Progenitor cell of endocrine pancreas (in vitro differentiated cells): ENCODE data around the gene CARS2. TPM values are rescaled to one million over a fixed set of nuclear protein-coding genes. Genes with fewer than 3 reads are reported as not detected.

Source experiments
- DNase-seq: peaks from one replicate; pipeline ENCODE4 v3.0.0; 2021; ENCODE audit warnings: low spot score; ENCODE audit not compliant: unreplicated experiment
- H3K27ac Mint-ChIP-seq: 2 replicates; pipeline ENCODE4 v1.8.0; 2021; ENCODE audit warnings: mild to moderate bottlenecking, moderate library complexity, mixed read lengths
- H3K27me3 Mint-ChIP-seq: 2 replicates; pipeline ENCODE4 v1.8.0; 2021; ENCODE audit warnings: mixed read lengths
- H3K36me3 Mint-ChIP-seq: 2 replicates; pipeline ENCODE4 v1.8.0; 2022; ENCODE audit warnings: mixed read lengths; ENCODE audit not compliant: insufficient read depth
- H3K4me1 Mint-ChIP-seq: 2 replicates; pipeline ENCODE4 v1.8.0; 2021; ENCODE audit warnings: low read depth, mixed read lengths
- H3K4me3 Mint-ChIP-seq: 2 replicates; pipeline ENCODE4 v1.8.0; 2021; ENCODE audit warnings: low read depth, mild to moderate bottlenecking, moderate library complexity, mixed read lengths
- H3K9me3 Mint-ChIP-seq: 2 replicates; pipeline ENCODE4 v1.8.0; 2021; ENCODE audit warnings: low read depth, mixed read lengths
- CTCF ChIP-seq: fragments of 200-600 bp; sonication (generic); IDR thresholded peaks from one replicate; pipeline ENCODE4 v1.5.0; 2021; ENCODE audit warnings: antibody characterized with exemption, mild to moderate bottlenecking; ENCODE audit not compliant: unreplicated experiment
- total RNA-seq: library from RNA; stranded (reverse); gene quantifications from 2 replicates; pipeline ENCODE4 v1.2.1, GENCODE V29; 2021

The CARS2 gene
- total RNA-seq, 1 donor from 2014 or later, result 90.4 TPM

- no peak for TF ChIP-seq CTCF
- Mint-ChIP-seq H3K4me3 (no peak overlapping the region), H3K36me3 (peaks cover 26% of the 10 kb centered on the region), H3K27me3 (no peaks in the 10 kb centered on the region), H3K4me1 (no peaks in the 10 kb centered on the region), H3K27ac (no peak overlapping the region), H3K9me3 (peaks cover 9% of the 10 kb centered on the region)
- DNase-seq, result no peak
These were observed 52.1 kb downstream of the CARS2 start for GRCh38 chr13:110653851-110654250.

GRCh38 chr13:110653271-110653670 lies 52.6 kb downstream of the CARS2 start:
- TF ChIP-seq CTCF, result no peak
- H3K4me1 Mint-ChIP-seq, result no peaks in the 10 kb centered on the region
- H3K4me3 Mint-ChIP-seq, result no peak overlapping the region
- peaks cover 7% of the 10 kb centered on the region for H3K9me3 Mint-ChIP-seq
- no peak overlapping the region for H3K27ac Mint-ChIP-seq
- DNase-seq, result no peak
- H3K36me3 Mint-ChIP-seq, result peaks cover 22% of the 10 kb centered on the region
- H3K27me3 Mint-ChIP-seq, result no peaks in the 10 kb centered on the region

GRCh38 chr13:110652764-110653163 lies 53.2 kb downstream of the CARS2 start:
- Mint-ChIP-seq H3K9me3 (peaks cover 2% of the 10 kb centered on the region), H3K27me3 (no peaks in the 10 kb centered on the region), H3K4me1 (no peaks in the 10 kb centered on the region), H3K27ac (no peak overlapping the region), H3K36me3 (peaks cover 17% of the 10 kb centered on the region), H3K4me3 (no peak overlapping the region)
- no peak for DNase-seq
- no peak for TF ChIP-seq CTCF

- TF ChIP-seq CTCF, result no peak
- H3K27me3 Mint-ChIP-seq, result no peaks in the 10 kb centered on the region
- no peak overlapping the region for H3K27ac Mint-ChIP-seq
- no peak for DNase-seq
- H3K36me3 Mint-ChIP-seq, result peaks cover 14% of the 10 kb centered on the region
- H3K9me3 Mint-ChIP-seq, result no peaks in the 10 kb centered on the region
- H3K4me1 Mint-ChIP-seq, result no peaks in the 10 kb centered on the region
- no peak overlapping the region for H3K4me3 Mint-ChIP-seq
These were observed 53.6 kb downstream of the CARS2 start for GRCh38 chr13:110652231-110652730.

GRCh38 chr13:110651726-110652230 lies 54.1 kb downstream of the CARS2 start:
- DNase-seq, result no peak
- Mint-ChIP-seq H3K36me3 (peaks cover 12% of the 10 kb centered on the region), H3K9me3 (no peaks in the 10 kb centered on the region), H3K27me3 (no peaks in the 10 kb centered on the region), H3K27ac (no peak overlapping the region), H3K4me1 (no peaks in the 10 kb centered on the region), H3K4me3 (no peak overlapping the region)
- TF ChIP-seq CTCF, result no peak
